HG03196 (cell line): ENCODE results near the gene GRK3.

Source experiments
- ATAC-seq: cut with Tn5 transposase; IDR thresholded peaks from one replicate; pipeline ENCODE4 v1.9.1; 2021; ENCODE audit not compliant: unreplicated experiment

The GRK3 gene

GRCh38 chr22:25777870-25778269, 213.4 kb downstream of the GRK3 start:
- no peak for ATAC-seq
